Peyer's patch (tissue), 4 donors: ENCODE results near the gene RNF130. TPM values are rescaled to one million over a fixed set of nuclear protein-coding genes. Genes with fewer than 3 reads are reported as not detected.

Source experiments
- DNase-seq, 3 donors: peaks; one replicate each; pipeline ENCODE4 v3.0.0-alpha.2; 2017 to 2019
- H3K27ac ChIP-seq, 4 donors: fragments of 200-600 bp; sonication (generic); one replicate each; pipeline ENCODE4 v1.5.1; 2016 to 2019
- H3K27me3 ChIP-seq, 2 donors: fragments of 200-600 bp; sonication (generic); one replicate each; pipeline ENCODE4 v1.5.1; 2019
- H3K36me3 ChIP-seq, 3 donors: fragments of 200-600 bp; sonication (generic); one replicate each; pipeline ENCODE4 v1.5.1; 2016 to 2019
- H3K4me1 ChIP-seq, 4 donors: fragments of 200-600 bp; sonication (generic); one replicate each; pipeline ENCODE4 v1.5.1; 2016 to 2019
- H3K4me3 ChIP-seq, 4 donors: fragments of 200-600 bp; sonication (generic); 1 replicate in 3 of 4; 2 replicates in 1 of 4; pipeline ENCODE4 v1.5.1; 2016 to 2019; ENCODE audit warnings: mild to moderate bottlenecking in 1 of 4
- H3K9me3 ChIP-seq, 4 donors: fragments of 200-600 bp; sonication (generic); one replicate each; pipeline ENCODE4 v1.5.1; 2016 to 2019; ENCODE audit warnings: mild to moderate bottlenecking in 1 of 4
- CTCF ChIP-seq, 6 experiments: fragments of 450-650 bp in 4 of 6; fragments of 200-600 bp in 2 of 6; sonication (generic) in 1 of 6; IDR thresholded peaks; one replicate each; pipeline ENCODE4 v1.5.1; 2017 to 2019; ENCODE audit warnings: antibody characterized with exemption in 6 of 6, mild to moderate bottlenecking in 3 of 6, moderate library complexity in 1 of 6
- POLR2A ChIP-seq, 2 donors: fragments of 450-650 bp; IDR thresholded peaks; one replicate each; pipeline ENCODE4 v1.5.1; 2017; ENCODE audit warnings: antibody characterized with exemption in 2 of 2, mild to moderate bottlenecking in 2 of 2, moderate library complexity in 2 of 2
- total RNA-seq, 4 donors: library from RNA; depleted of rRNA; stranded (reverse); fragments of >200 nt; gene quantifications; one replicate each; pipeline ENCODE4 v1.1.0, GENCODE V29; 2016

Gene RNF130
- total RNA-seq, 4 donors from 2014 or later: 29.7 to 54.5 (median 33.6) TPM

GRCh38 chr5:179975713-179976134 lies 95.8 kb downstream of the RNF130 start:
- no peaks in the 10 kb centered on the region for H3K9me3 ChIP-seq
- no peaks in the 10 kb centered on the region for H3K27me3 ChIP-seq
- H3K27ac ChIP-seq: peak overlapping the region in 1 of 4 donors; percentile 39
- H3K36me3 ChIP-seq: peaks cover 0 to 38% (median 0%) of the 10 kb centered on the region in 3 donors
- no peak overlapping the region for H3K4me3 ChIP-seq
- TF ChIP-seq POLR2A (IDR thresholded peaks at IDR 0.05): no peak
- no peak for TF ChIP-seq CTCF (IDR thresholded peaks at IDR 0.05)
- no peak for DNase-seq
- H3K4me1 ChIP-seq: no peaks in the 10 kb centered on the region

DNA sequence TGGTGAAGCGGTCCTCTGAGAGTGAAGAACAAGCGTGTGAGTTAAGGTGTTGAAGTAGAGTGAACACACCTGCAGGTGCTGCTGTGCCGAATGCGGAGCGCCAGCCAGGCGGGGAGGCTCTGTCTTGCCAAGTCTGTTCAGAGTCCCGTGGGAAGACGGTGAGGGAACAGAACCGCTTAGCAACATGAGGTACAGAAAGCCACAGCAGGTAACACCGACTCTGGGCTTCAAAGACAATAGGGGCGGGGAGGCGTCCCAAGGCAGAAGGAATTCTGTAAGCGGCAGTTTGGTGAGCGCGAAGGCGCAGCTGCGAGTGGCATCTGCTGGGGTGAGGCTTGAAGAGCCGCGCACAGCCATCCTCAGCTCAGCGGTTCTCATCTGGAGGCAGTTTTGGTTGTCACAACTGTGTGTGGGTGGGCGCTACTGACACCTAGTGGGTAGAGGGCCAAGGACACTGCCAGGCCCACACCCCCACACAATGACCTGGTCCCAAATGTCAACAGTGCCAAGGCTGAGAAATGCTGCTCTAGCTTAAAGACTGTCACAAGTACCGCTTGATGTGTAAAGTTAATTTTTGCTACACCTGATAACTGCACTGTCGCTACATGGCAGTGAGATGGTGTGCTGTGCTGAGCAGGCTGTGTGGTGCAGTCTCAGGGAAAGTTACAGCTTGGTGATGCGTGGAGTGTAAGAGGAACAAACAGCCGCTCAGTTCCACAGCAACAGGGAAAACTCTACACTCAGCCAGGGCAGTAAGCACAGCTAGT lies 96.4 kb downstream of the RNF130 start:
- H3K27ac ChIP-seq: peak overlapping the region in 1 of 4 donors; percentile 39
- TF ChIP-seq POLR2A (IDR thresholded peaks at IDR 0.05) (no peak), CTCF (IDR thresholded peaks at IDR 0.05) (peak in 5 of 6 experiments; percentile 39 to 62 (median 47))
- H3K4me3 ChIP-seq: no peak overlapping the region
- peaks cover 0 to 38% (median 0%) of the 10 kb centered on the region in 3 donors for H3K36me3 ChIP-seq
- no peaks in the 10 kb centered on the region for H3K4me1 ChIP-seq
- H3K27me3 ChIP-seq: no peaks in the 10 kb centered on the region
- no peaks in the 10 kb centered on the region for H3K9me3 ChIP-seq
- DNase-seq: peak in 2 of 3 donors; percentile 68 to 82

GRCh38 chr5:179974246-179974945 lies 97.2 kb downstream of the RNF130 start:
- H3K27ac ChIP-seq: peak overlapping the region in 1 of 4 donors; percentile 39
- H3K4me3 ChIP-seq: no peak overlapping the region
- H3K27me3 ChIP-seq: no peaks in the 10 kb centered on the region
- DNase-seq: no peak
- H3K9me3 ChIP-seq: no peaks in the 10 kb centered on the region
- H3K4me1 ChIP-seq: peaks cover 0 to 6% (median 0%) of the 10 kb centered on the region in 4 donors
- TF ChIP-seq POLR2A (IDR thresholded peaks at IDR 0.05) (no peak), CTCF (IDR thresholded peaks at IDR 0.05) (no peak)
- peaks cover 0 to 36% (median 0%) of the 10 kb centered on the region in 3 donors for H3K36me3 ChIP-seq

GRCh38 chr5:179973391-179973790 lies 98.2 kb downstream of the RNF130 start:
- Histone ChIP-seq H3K36me3 (peaks cover 0 to 34% (median 0%) of the 10 kb centered on the region in 3 donors), H3K27me3 (no peaks in the 10 kb centered on the region), H3K9me3 (no peaks in the 10 kb centered on the region), H3K27ac (no peak overlapping the region), H3K4me3 (no peak overlapping the region), H3K4me1 (peaks cover 0 to 12% (median 0%) of the 10 kb centered on the region in 4 donors)
- DNase-seq: no peak
- TF ChIP-seq POLR2A (IDR thresholded peaks at IDR 0.05) (no peak), CTCF (IDR thresholded peaks at IDR 0.05) (no peak)

DNA sequence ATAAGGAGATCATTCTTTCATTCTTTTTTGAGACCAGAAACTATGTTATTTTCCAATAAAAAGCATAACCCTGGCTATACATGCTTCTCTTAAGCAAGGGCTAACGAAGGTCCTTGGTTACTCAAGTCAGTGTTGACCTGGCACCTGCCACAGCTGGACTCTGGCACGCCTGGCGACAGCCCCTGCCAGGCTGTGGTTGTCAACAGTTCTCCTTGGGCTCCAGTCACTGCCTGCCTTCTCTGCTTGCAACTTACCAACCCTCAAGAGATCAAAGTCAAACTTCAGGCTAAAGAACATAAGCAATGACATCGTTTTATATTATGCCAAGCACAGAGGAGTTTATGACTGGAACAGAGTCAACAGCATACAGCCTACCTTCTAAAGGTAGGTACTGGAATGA lies 102.4 kb downstream of the RNF130 start:
- H3K4me1 ChIP-seq: peaks cover 0 to 20% (median 0%) of the 10 kb centered on the region in 4 donors

More for the DNA sequence above, 102.4 kb downstream of the RNF130 start:
- Histone ChIP-seq H3K4me3 (no peak overlapping the region), H3K9me3 (no peaks in the 10 kb centered on the region), H3K27me3 (no peaks in the 10 kb centered on the region), H3K27ac (peak overlapping the region in 2 of 4 donors; percentile 44 to 71), H3K36me3 (peaks cover 0 to 20% (median 0%) of the 10 kb centered on the region in 3 donors)
- TF ChIP-seq CTCF (IDR thresholded peaks at IDR 0.05) (no peak), POLR2A (IDR thresholded peaks at IDR 0.05) (no peak)
- peak in 2 of 3 donors; percentile 73 to 77 for DNase-seq
